IgD-negative memory B cell (primary cell): ENCODE data around the gene KRT25. TPM values are rescaled to one million over a fixed set of nuclear protein-coding genes. Genes with fewer than 3 reads are reported as not detected.
A peak's percentile ranks its signal among the peaks of the same experiment; 100 is the strongest.
"Not testable (repeated sequence)": the region's sequence is repeated elsewhere in the genome, so short reads cannot be mapped to it uniquely, and the experiment has no call there.

ENCODE experiments used
- H3K27ac Mint-ChIP-seq, 3 donors: one replicate each; pipeline ENCODE4 v1.8.0; 2020 to 2022; ENCODE audit warnings: mild to moderate bottlenecking in 3 of 3, mixed read lengths in 3 of 3, moderate library complexity in 1 of 3
- H3K27me3 Mint-ChIP-seq: one replicate; pipeline ENCODE4 v1.8.0; 2021; ENCODE audit warnings: mixed read lengths
- H3K36me3 Mint-ChIP-seq: one replicate; pipeline ENCODE4 v1.8.0; 2020; ENCODE audit warnings: mild to moderate bottlenecking, mixed read lengths
- H3K4me1 Mint-ChIP-seq, 3 donors: one replicate each; pipeline ENCODE4 v1.8.0; 2020 to 2022; ENCODE audit warnings: mixed read lengths in 3 of 3, mild to moderate bottlenecking in 1 of 3
- H3K4me3 Mint-ChIP-seq, 4 donors: one replicate each; pipeline ENCODE4 v1.8.0; 2020 to 2022; ENCODE audit warnings: mild to moderate bottlenecking in 4 of 4, mixed read lengths in 4 of 4, moderate library complexity in 3 of 4
- H3K9me3 Mint-ChIP-seq, 3 donors: one replicate each; pipeline ENCODE4 v1.8.0; 2020 to 2021; ENCODE audit warnings: mixed read lengths in 3 of 3, mild to moderate bottlenecking in 1 of 3
- polyA plus RNA-seq: library from polyadenylated mRNA; unstranded; fragments of 300-500 nt; fragmentation: Illumina TruSeq; gene quantifications from one replicate; pipeline ENCODE4 v1.2.3, GENCODE V29; 2021

KRT25 gene
- polyA plus RNA-seq, 1 donor from 2014 or later, result not detected

DNA sequence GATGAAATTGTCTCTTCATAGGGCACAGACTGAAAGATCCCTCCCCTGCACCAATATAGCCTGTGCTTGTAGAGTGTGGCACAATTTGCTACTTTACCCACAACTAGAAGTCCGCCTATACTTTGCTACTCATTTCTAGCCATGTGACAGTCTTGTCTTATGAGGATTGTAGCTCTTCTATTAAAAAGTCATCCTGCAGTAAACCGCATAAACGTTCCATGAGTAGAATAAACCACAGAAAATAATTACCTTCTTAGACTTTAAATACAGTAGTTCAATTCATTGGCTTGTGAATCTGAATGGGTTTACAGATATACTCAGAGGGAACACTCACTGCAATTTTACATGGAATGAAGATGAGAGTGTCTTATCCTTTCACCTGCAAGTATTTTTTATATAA, 22.8 kb upstream of the KRT25 start:
- H3K4me1 Mint-ChIP-seq, result peaks cover 0 to 2% (median 0%) of the 10 kb centered on the region in 3 donors
- H3K4me3 Mint-ChIP-seq, result no peak overlapping the region
- peaks cover 39% of the 10 kb centered on the region for H3K27me3 Mint-ChIP-seq
- H3K9me3 Mint-ChIP-seq, result no peaks in the 10 kb centered on the region
- H3K27ac Mint-ChIP-seq, result no peak overlapping the region
- H3K36me3 Mint-ChIP-seq, result no peaks in the 10 kb centered on the region

DNA sequence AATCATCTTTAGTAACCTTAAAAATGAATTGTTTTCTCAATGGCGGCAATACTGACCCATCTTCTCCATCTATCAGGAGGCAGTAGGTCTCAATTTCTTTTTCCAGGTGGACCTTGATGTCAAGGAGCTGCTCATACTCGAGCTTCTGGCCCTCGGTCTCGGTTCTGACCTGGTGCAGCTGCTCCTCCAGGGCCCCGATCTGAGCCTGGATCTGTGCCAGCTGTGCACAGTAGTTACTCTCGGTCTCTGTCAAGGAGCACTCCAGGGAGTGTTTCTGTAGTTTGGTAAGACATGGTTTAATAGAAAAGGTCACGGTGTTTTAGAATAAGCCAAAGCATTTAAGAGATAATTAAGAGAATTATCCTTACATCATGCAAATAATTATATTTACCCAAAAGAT, 22.3 kb upstream of the KRT25 start:
- no peak overlapping the region for H3K27ac Mint-ChIP-seq
- no peak overlapping the region for H3K4me3 Mint-ChIP-seq
- H3K4me1 Mint-ChIP-seq, result peaks cover 0 to 2% (median 0%) of the 10 kb centered on the region in 3 donors

DNA sequence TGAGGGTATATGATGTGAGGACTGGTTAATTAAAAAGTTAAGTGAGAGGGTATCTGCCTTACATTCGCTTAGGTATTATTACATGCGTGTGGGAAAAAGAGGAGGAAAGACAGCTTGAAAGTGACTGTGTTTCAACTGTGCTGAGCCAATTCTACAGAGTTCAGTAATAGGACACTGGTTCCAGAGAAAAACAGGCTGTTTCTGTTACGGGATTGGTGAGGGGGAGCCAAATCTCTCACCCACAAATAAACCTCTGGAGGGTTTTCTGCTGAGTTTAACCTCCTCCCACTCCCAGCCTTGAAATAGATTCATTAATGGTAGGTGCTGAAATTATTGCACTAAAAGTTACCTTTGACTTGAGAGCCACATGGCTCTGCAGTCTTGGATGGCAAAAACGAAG, 20.8 kb upstream of the KRT25 start:
- H3K9me3 Mint-ChIP-seq, result no peaks in the 10 kb centered on the region
- peaks cover 41% of the 10 kb centered on the region for H3K27me3 Mint-ChIP-seq
- no peak overlapping the region for H3K27ac Mint-ChIP-seq
- peaks cover 0 to 2% (median 0%) of the 10 kb centered on the region in 3 donors for H3K4me1 Mint-ChIP-seq
- H3K36me3 Mint-ChIP-seq, result no peaks in the 10 kb centered on the region
- H3K4me3 Mint-ChIP-seq, result no peak overlapping the region

More for the DNA sequence above, 22.3 kb upstream of the KRT25 start:
- Mint-ChIP-seq H3K36me3 (no peaks in the 10 kb centered on the region), H3K27me3 (peaks cover 41% of the 10 kb centered on the region), H3K9me3 (no peaks in the 10 kb centered on the region)

DNA sequence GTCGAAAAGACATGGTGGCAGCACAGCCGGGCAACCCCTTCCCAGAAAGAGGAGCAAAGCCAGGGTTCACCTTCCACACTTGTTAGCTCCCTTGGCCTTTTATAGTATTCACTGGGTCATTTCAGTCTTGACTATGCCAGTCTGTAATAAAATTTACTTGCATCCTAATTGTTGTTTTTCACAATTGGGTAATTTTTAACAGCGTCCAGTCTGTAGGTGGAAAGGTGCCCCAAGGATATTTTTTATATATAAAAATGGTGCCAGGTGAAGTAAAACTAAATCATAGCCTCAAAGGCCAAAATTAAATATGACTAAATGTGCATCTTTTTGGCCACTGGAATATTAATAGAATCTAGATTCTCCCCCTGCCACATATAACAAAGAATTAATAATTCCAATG, 17.0 kb upstream of the KRT25 start, which contains the start of gene KRT26:
Gene KRT26, minus strand, starts transcription at position 101 of the 400 bp plus-strand sequence. Its CDS starts 88 bp downstream, at position 13.
- Mint-ChIP-seq H3K9me3 (no peaks in the 10 kb centered on the region), H3K4me3 (peak within 1 kb of the TSS in 1 of 4 donors; percentile 2), H3K4me1 (no peaks in the 10 kb centered on the region), H3K27me3 (peaks cover 25% of the 10 kb centered on the region), H3K36me3 (no peaks in the 10 kb centered on the region), H3K27ac (no peak within 1 kb of the TSS)

DNA sequence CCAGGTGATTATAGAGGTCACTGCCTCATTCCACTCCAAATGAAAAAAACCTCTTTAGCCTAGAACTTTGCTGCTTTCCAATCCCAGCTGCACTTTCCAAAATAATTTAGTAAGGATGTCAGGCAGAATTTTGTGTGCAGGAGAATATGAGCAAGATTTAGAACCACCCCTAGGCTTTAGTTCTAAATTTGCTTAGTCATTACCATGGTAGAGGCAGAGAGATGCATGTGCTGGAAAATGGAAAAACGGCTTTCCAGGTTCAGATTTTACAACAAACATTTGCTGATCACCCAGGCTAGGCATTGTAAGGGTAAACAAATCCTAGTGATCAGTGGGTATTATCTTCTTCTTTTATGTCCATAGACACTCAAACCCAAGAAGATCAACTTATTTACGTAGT, 10.5 kb upstream of the KRT25 start:
- Mint-ChIP-seq H3K4me1 (no peaks in the 10 kb centered on the region), H3K36me3 (no peaks in the 10 kb centered on the region), H3K9me3 (peaks cover 14 to 20% (median 17%) of the 10 kb centered on the region in 3 donors), H3K27me3 (peaks cover 11% of the 10 kb centered on the region), H3K4me3 (no peak overlapping the region), H3K27ac (no peak overlapping the region)

DNA sequence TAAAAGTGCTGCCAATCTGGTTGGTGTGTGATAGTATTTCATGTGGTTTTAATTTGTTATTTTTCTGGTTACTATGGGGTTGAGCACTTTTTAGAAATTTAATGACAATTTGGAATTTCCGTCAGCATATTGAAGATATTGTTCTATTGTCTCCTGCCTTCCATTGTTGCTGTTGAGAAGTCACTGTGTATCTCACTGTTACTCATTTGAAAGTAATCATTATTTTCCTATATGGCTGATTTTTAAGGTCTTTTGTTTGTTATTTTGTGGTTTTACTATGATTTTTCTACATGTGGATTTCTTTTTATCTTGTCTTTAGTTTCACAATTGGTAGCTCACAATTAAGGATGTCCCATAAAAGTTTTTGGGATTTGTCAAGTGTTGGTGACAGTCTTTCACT, 8.6 kb upstream of the KRT25 start:
- peaks cover 11% of the 10 kb centered on the region for H3K27me3 Mint-ChIP-seq
- H3K9me3 Mint-ChIP-seq, result peaks cover 21 to 36% (median 28%) of the 10 kb centered on the region in 3 donors
- H3K36me3 Mint-ChIP-seq, result no peaks in the 10 kb centered on the region
- H3K27ac Mint-ChIP-seq, result no peak overlapping the region
- H3K4me1 Mint-ChIP-seq, result no peaks in the 10 kb centered on the region
- H3K4me3 Mint-ChIP-seq, result no peak overlapping the region

DNA sequence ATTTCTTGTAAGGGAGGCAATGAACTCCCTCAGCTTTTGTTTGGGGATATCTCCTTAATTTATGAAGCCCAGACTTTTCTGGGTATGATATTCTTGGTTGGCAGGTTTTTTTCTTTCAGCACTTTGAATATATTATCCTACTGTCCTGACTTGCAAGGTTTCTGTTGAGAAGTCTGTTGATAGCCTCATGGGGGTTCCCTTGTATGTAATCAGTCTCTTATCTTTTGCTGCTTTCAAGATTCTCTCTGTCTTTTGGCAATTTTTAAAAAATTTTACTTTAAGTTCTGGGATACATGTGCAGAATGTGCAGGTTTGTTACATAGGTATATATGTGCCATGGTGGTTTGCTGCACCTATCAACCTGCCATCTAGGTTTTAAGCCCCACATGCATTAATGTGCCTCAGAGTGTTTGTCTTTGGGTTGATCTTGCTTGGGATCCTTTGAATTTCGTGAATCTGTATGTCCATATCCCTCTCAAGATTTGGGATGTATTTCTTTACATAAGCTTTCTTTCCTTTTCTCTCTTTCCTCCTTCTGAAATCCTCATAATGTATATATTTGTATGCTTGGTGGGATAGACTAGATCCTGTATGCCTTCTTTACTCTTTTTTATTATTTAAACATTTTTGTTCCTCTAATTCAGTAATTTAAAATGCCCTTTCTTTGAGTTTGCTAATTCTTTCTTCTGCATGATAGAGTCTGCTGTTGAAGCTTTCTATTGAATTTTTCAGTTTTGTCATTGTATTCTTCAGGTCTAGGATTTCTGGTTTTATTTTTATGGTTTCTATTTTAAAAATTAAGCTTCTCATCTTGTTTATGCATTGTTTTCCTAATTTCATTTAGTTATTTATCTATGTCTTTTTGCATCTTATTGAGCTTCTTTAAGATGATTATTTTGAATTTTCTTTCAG, 5.2 kb upstream of the KRT25 start:
- Mint-ChIP-seq H3K36me3 (peaks cover 4% of the 10 kb centered on the region), H3K27me3 (peaks cover 11% of the 10 kb centered on the region), H3K9me3 (peaks cover 28 to 52% (median 35%) of the 10 kb centered on the region in 3 donors), H3K27ac (no peak overlapping the region), H3K4me3 (no peak overlapping the region), H3K4me1 (no peaks in the 10 kb centered on the region)

DNA sequence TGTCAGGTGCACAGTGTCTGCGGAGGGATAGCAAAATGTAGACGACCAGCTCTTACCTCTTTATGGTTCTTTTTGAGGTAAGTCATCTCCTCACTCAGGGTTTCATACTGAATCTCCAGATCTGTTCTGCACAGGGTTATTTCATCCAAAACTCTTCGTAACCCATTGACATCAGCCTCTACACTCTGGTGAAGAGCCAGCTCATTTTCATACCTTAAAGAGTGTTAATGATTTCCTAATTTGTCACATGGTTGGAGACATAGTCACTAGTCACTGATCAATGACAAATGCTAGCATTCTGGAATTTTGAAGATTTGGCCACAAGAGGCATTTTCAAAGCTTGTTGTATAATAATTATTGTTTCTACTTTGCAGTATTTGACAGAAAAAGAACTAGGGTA, 1.3 kb downstream of the KRT25 start:
- H3K27me3 Mint-ChIP-seq, result peaks cover 21% of the 10 kb centered on the region
- peaks cover 4% of the 10 kb centered on the region for H3K36me3 Mint-ChIP-seq

DNA sequence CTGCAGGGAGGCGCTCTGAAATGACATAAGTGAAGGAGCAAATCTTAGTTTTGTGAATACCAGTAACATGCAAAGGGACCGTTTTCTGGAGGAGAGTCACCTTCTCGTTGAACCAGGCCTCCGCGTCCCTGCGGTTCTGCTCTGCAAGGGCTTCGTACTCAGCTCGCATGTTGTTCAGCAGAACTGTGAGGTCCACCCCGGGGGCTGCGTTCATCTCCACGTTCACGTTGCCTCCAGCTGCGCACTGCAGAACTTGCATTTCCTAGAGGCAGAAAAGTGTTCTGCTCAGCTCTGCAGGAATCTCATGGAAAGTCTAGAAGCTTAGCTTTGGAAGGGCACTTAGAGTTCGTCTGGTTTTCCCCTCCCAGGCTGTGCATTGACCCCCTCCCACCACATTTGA, 4.1 kb downstream of the KRT25 start:
- Mint-ChIP-seq H3K27me3 (peaks cover 29% of the 10 kb centered on the region), H3K4me3 (no peak overlapping the region), H3K4me1 (no peaks in the 10 kb centered on the region), H3K9me3 (peaks cover 0 to 6% (median 4%) of the 10 kb centered on the region in 3 donors), H3K36me3 (no peaks in the 10 kb centered on the region), H3K27ac (no peak overlapping the region)

More for the DNA sequence above, 1.3 kb downstream of the KRT25 start:
- Mint-ChIP-seq H3K27ac (no peak overlapping the region), H3K4me1 (no peaks in the 10 kb centered on the region), H3K4me3 (no peak overlapping the region), H3K9me3 (peaks cover 8 to 16% (median 10%) of the 10 kb centered on the region in 3 donors)

DNA sequence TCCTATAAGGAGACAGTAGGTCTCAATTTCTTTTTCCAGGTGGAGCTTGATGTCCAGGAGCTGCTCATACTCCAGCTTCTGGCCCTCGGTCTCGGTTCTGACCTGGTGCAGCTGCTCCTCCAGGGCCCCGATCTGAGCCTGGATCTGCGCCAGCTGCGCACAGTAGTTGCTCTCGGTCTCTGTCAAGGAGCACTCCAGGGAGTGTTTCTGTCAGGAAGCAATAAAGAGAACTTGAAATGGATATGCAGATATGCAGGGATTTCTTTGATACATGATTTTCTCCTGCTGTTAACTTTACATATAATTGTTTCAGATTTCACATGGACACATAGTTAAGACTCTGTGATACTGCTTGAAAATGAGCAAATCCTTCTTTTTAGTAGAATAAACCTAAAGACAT, 4.7 kb downstream of the KRT25 start:
- Mint-ChIP-seq H3K9me3 (peaks cover 0 to 6% (median 4%) of the 10 kb centered on the region in 3 donors), H3K4me1 (no peaks in the 10 kb centered on the region), H3K27ac (no peak overlapping the region), H3K27me3 (peaks cover 27% of the 10 kb centered on the region), H3K4me3 (no peak overlapping the region), H3K36me3 (no peaks in the 10 kb centered on the region)

DNA sequence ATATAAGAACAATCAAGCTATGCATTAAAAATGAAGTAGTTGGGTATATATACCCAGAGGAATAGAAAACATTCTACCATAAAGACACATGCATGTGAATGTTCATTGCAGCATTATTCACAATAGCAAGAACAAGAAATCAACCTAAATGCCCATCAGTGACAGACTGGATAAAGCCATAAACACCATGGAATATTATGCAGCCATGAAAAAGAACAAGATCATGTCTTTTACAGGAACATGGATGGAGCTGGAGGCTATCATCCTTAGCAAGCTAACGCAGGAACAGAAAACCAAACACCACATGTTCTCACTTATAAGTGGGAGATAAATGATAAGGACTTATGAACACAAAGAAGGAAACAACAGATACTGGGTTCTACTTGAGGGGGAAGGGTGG, 6.5 kb downstream of the KRT25 start:
- H3K27me3 Mint-ChIP-seq, result peaks cover 26% of the 10 kb centered on the region
- H3K4me1 Mint-ChIP-seq, result not testable (repeated sequence)

DNA sequence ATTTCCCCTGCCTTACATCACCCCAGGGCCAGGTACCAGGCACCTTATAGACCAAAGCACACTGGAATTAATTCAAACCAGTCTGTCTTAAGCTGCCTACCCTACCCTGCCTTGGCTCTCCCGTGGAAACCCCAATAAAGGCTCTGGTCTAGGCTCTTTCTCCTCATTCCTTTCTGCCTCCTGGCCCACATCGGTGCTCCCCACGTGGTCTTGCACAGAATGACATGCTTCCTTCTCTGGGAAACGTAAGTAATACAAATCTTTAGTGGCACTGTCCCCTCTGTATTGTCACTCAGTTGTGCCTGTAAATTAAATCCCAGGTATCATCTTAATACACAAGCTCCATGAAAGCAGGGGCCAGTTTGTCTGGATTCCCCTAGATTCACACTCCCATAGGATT, 16.6 kb downstream of the KRT25 start:
- Mint-ChIP-seq H3K27me3 (peaks cover 13% of the 10 kb centered on the region), H3K27ac (no peak overlapping the region)

More for the DNA sequence above, 6.5 kb downstream of the KRT25 start:
- H3K36me3 Mint-ChIP-seq, H3K9me3 Mint-ChIP-seq, H3K4me3 Mint-ChIP-seq, H3K27ac Mint-ChIP-seq: not testable (repeated sequence)

DNA sequence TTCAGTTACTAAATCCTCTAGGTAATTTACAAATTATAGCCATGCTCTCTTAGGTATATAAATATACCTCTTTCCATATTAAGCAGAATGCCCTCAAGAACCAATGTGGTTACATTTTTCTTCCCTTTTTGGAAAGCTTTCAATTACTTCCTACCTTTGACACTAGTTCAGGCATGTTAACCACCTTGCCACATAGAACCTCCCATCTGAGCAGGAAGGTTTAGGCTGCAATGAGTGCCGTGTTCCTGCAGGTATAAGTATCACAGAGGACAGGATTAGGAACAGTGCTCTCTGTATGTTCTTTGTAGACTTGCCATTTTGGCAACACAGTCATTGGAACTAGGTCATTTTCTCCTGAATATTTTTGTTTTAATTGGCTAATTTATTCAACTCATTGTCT, 20.1 kb downstream of the KRT25 start:
- Mint-ChIP-seq H3K4me3 (no peak overlapping the region), H3K27me3 (peaks cover 6% of the 10 kb centered on the region)

More for the DNA sequence above, 16.6 kb downstream of the KRT25 start:
- Mint-ChIP-seq H3K4me3 (no peak overlapping the region), H3K9me3 (peaks cover 2 to 7% (median 4%) of the 10 kb centered on the region in 3 donors), H3K4me1 (no peaks in the 10 kb centered on the region), H3K36me3 (peaks cover 7% of the 10 kb centered on the region)

DNA sequence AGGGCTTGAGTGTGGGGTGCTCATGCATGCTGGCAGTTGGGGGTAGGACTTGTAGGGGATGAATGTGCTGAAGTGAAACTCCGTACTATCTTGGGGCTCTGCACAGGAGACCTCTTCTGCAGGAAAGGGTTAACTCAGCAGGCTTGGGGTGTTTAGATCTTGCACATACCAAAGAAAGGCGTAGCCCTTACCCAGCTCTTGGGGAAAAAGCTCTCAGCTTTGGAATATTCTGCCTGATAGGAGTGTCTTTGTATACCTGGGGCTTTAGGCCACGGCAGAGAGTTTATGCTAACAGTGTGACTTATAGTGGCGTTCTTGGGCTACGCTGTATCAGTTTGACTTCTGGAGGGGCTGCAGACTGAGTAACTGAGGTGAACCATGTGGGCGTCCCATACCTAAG, 21.1 kb downstream of the KRT25 start:
- peaks cover 6% of the 10 kb centered on the region for H3K27me3 Mint-ChIP-seq
- no peak overlapping the region for H3K27ac Mint-ChIP-seq
- H3K4me1 Mint-ChIP-seq, result peaks cover 0 to 4% (median 0%) of the 10 kb centered on the region in 3 donors
- no peaks in the 10 kb centered on the region for H3K36me3 Mint-ChIP-seq
- H3K4me3 Mint-ChIP-seq, result no peak overlapping the region
- H3K9me3 Mint-ChIP-seq, result peaks cover 0 to 3% (median 0%) of the 10 kb centered on the region in 3 donors

More for the DNA sequence above, 20.1 kb downstream of the KRT25 start:
- Mint-ChIP-seq H3K9me3 (peaks cover 0 to 4% (median 0%) of the 10 kb centered on the region in 3 donors), H3K36me3 (no peaks in the 10 kb centered on the region), H3K27ac (no peak overlapping the region), H3K4me1 (peaks cover 0 to 2% (median 0%) of the 10 kb centered on the region in 3 donors)

DNA sequence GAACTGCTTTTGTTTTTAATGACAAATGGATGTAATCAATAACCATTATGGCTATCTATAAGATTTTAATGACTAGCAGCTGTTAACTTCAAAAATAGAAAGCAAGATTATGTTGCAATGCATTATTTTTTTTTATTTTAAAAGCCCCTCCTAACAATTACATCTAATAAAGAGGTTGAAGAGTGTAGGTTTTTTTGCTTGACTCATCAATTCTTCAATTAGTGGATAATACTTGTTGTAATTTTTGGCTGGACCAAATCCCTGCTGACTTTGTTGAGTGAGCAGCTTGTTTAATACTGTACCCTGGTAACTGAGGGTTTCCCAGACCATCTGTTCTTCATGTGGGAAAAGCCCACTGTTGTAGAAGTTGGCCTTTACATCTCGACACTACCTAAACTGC, 24.2 kb downstream of the KRT25 start:
- Mint-ChIP-seq H3K36me3 (no peaks in the 10 kb centered on the region), H3K27me3 (peaks cover 6% of the 10 kb centered on the region), H3K27ac (no peak overlapping the region), H3K4me3 (no peak overlapping the region), H3K9me3 (peaks cover 0 to 3% (median 0%) of the 10 kb centered on the region in 3 donors), H3K4me1 (peaks cover 8 to 13% (median 9%) of the 10 kb centered on the region in 3 donors)
